Parathyroid adenoma (tissue), 2 donors: ENCODE results near the gene RGS10.

Experiments used
- H2AFZ ChIP-seq: fragments of 300-600 bp; sonication (generic); one replicate; pipeline ENCODE4 v1.7.0; 2017; ENCODE audit warnings: antibody characterized with exemption, mild to moderate bottlenecking
- H3K27ac ChIP-seq: fragments of 300-600 bp; sonication (generic); one replicate; pipeline ENCODE4 v1.7.0; 2017
- H3K27me3 ChIP-seq: fragments of 300-600 bp; sonication (generic); one replicate; pipeline ENCODE4 v1.7.0; 2017; ENCODE audit warnings: low read length; ENCODE audit not compliant: control insufficient read depth, insufficient read depth
- H3K36me3 ChIP-seq: fragments of 300-600 bp; sonication (generic); one replicate; pipeline ENCODE4 v1.7.0; 2017; ENCODE audit warnings: low read length; ENCODE audit not compliant: control insufficient read depth, insufficient read depth
- H3K4me1 ChIP-seq: fragments of 300-600 bp; sonication (generic); one replicate; pipeline ENCODE4 v1.7.0; 2017; ENCODE audit warnings: control low read depth
- H3K4me2 ChIP-seq: fragments of 300-600 bp; sonication (generic); one replicate; pipeline ENCODE4 v1.7.0; 2017; ENCODE audit warnings: low read length
- H3K4me3 ChIP-seq: fragments of 300-600 bp; sonication (generic); one replicate; pipeline ENCODE4 v1.7.0; 2017; ENCODE audit warnings: low read depth, low read length
- H3K79me2 ChIP-seq: fragments of 300-600 bp; sonication (generic); one replicate; pipeline ENCODE4 v1.7.0; 2017; ENCODE audit warnings: control low read depth
- H3K9ac ChIP-seq: fragments of 300-600 bp; sonication (generic); one replicate; pipeline ENCODE4 v1.7.0; 2017; ENCODE audit warnings: mild to moderate bottlenecking
- H3K9me3 ChIP-seq: fragments of 300-600 bp; sonication (generic); one replicate; pipeline ENCODE4 v1.7.0; 2017; ENCODE audit warnings: low read length; ENCODE audit not compliant: control insufficient read depth
- TF ChIP-seq, protein P1 (sequence below): fragments of 300-600 bp; sonication (generic); IDR thresholded peaks from one replicate; pipeline ENCODE4 v1.7.0; 2017; ENCODE audit warnings: antibody characterized with exemption, mild to moderate bottlenecking
- donor health status: primary hyperparathyroidism.

Gene RGS10

GRCh38 chr10:119474606-119475005 is 67.9 kb downstream of the RGS10 start:
- Histone ChIP-seq H3K9ac (no peak overlapping the region), H3K79me2 (no peaks in the 10 kb centered on the region), H3K36me3 (no peaks in the 10 kb centered on the region), H3K27me3 (no peaks in the 10 kb centered on the region), H3K4me2 (no peak overlapping the region), H3K4me3 (no peak overlapping the region), H3K9me3 (no peaks in the 10 kb centered on the region), H2AFZ (no peak overlapping the region), H3K27ac (no peak overlapping the region), H3K4me1 (no peaks in the 10 kb centered on the region)
- TF ChIP-seq, protein P1, sequence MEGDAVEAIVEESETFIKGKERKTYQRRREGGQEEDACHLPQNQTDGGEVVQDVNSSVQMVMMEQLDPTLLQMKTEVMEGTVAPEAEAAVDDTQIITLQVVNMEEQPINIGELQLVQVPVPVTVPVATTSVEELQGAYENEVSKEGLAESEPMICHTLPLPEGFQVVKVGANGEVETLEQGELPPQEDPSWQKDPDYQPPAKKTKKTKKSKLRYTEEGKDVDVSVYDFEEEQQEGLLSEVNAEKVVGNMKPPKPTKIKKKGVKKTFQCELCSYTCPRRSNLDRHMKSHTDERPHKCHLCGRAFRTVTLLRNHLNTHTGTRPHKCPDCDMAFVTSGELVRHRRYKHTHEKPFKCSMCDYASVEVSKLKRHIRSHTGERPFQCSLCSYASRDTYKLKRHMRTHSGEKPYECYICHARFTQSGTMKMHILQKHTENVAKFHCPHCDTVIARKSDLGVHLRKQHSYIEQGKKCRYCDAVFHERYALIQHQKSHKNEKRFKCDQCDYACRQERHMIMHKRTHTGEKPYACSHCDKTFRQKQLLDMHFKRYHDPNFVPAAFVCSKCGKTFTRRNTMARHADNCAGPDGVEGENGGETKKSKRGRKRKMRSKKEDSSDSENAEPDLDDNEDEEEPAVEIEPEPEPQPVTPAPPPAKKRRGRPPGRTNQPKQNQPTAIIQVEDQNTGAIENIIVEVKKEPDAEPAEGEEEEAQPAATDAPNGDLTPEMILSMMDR = no peak

- Histone ChIP-seq H3K79me2 (no peaks in the 10 kb centered on the region), H3K9ac (no peak overlapping the region), H3K4me3 (no peak overlapping the region), H3K36me3 (no peaks in the 10 kb centered on the region), H3K27ac (no peak overlapping the region), H3K4me1 (no peaks in the 10 kb centered on the region), H3K9me3 (no peaks in the 10 kb centered on the region), H3K27me3 (no peaks in the 10 kb centered on the region), H2AFZ (no peak overlapping the region), H3K4me2 (no peak overlapping the region)
- TF ChIP-seq, protein P1 = no peak
Observed at GRCh38 chr10:119473771-119474170, 68.7 kb downstream of the RGS10 start.

- TF ChIP-seq, protein P1 = no peak
- H3K9me3 ChIP-seq = no peaks in the 10 kb centered on the region
- H3K4me3 ChIP-seq = no peak overlapping the region
- no peak overlapping the region for H3K9ac ChIP-seq
- no peak overlapping the region for H3K27ac ChIP-seq
- H3K4me2 ChIP-seq = no peak overlapping the region
- H2AFZ ChIP-seq = no peak overlapping the region
- no peaks in the 10 kb centered on the region for H3K36me3 ChIP-seq
- H3K4me1 ChIP-seq = no peaks in the 10 kb centered on the region
- no peaks in the 10 kb centered on the region for H3K79me2 ChIP-seq
- H3K27me3 ChIP-seq = no peaks in the 10 kb centered on the region
Observed at GRCh38 chr10:119470920-119471702, 71.4 kb downstream of the RGS10 start.

- H2AFZ ChIP-seq = no peak overlapping the region
- no peaks in the 10 kb centered on the region for H3K4me1 ChIP-seq
- H3K79me2 ChIP-seq = no peaks in the 10 kb centered on the region
- no peak overlapping the region for H3K4me3 ChIP-seq
- no peaks in the 10 kb centered on the region for H3K9me3 ChIP-seq
- TF ChIP-seq, protein P1 = no peak
- no peaks in the 10 kb centered on the region for H3K27me3 ChIP-seq
- no peak overlapping the region for H3K4me2 ChIP-seq
- no peaks in the 10 kb centered on the region for H3K36me3 ChIP-seq
- H3K9ac ChIP-seq = no peak overlapping the region
- no peak overlapping the region for H3K27ac ChIP-seq
Observed at GRCh38 chr10:119469846-119470245, 72.7 kb downstream of the RGS10 start.

- Histone ChIP-seq H3K27me3 (no peaks in the 10 kb centered on the region), H3K36me3 (no peaks in the 10 kb centered on the region), H3K9ac (no peak overlapping the region), H3K27ac (no peak overlapping the region), H3K79me2 (no peaks in the 10 kb centered on the region), H3K4me2 (no peak overlapping the region), H3K4me3 (no peak overlapping the region), H2AFZ (no peak overlapping the region), H3K4me1 (no peaks in the 10 kb centered on the region), H3K9me3 (no peaks in the 10 kb centered on the region)
- TF ChIP-seq, protein P1 = no peak
Observed at GRCh38 chr10:119469325-119469707, 73.2 kb downstream of the RGS10 start.
